ENCODE results near the gene RTN4IP1.
"Not testable (repeated sequence)": the region's sequence is repeated elsewhere in the genome, so short reads cannot be mapped to it uniquely, and the experiment has no call there.

DNA sequence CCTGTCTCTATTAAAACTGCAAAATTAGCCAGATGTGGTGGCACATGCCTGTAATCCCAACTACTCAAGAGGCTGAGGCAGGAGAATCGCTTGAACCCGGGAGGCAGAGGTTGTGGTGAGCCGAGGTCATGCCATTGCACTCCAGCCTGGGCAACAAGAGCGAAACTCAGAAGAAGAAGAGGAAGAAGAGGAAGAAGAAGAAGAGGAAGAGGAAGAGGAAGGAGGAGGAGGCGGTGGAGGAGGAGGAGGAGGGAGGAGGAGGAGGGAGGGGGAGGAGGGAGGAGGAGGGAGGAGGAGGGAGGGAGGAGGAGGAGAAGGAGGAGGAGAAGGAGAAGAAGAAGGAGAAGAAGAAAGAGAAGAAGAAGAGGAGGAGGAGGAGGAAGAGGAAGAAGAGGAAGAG, 40.4 kb downstream of the RTN4IP1 start:
- not testable (repeated sequence) for TF ChIP-seq CTCF (conservative IDR thresholded peaks at IDR 0.05); ZFX (IDR thresholded peaks at IDR 0.05)
